Erythroblast (primary cell): Measurements from ENCODE around the gene TEDC2.
"Not testable (repeated sequence)": the region's sequence is repeated elsewhere in the genome, so short reads cannot be mapped to it uniquely, and the experiment has no call there.

ENCODE experiments used
- DNase-seq, 2 experiments: peaks; one replicate each; lab custom pipeline; 2025; lab: John Stamatoyannopoulos, UW
- GATA1 ChIP-seq: IDR thresholded peaks from 2 replicates; pipeline ENCODE4 v1.6.1; 2011; ENCODE audit warnings: low read depth, mild to moderate bottlenecking, control low read depth, low read length, moderate library complexity
- POLR2A ChIP-seq: IDR thresholded peaks from 2 replicates; pipeline ENCODE4 v1.6.1; 2011; ENCODE audit warnings: mild to moderate bottlenecking, low read length

Gene TEDC2

GRCh38 chr16:2429771-2430663 lies 29.9 kb upstream of the TEDC2 start:
- DNase-seq: peak; percentile 52 to 58
- no peak for TF ChIP-seq POLR2A
- TF ChIP-seq GATA1: no peak

GRCh38 chr16:2432286-2432685 lies 27.6 kb upstream of the TEDC2 start:
- no peak for TF ChIP-seq POLR2A
- TF ChIP-seq GATA1: no peak
- DNase-seq: no peak

GRCh38 chr16:2432801-2433505 lies 27.0 kb upstream of the TEDC2 start:
- DNase-seq: no peak
- TF ChIP-seq GATA1 (no peak), POLR2A (no peak)

GRCh38 chr16:2435236-2435635 lies 24.7 kb upstream of the TEDC2 start:
- not testable (repeated sequence) for DNase-seq

GRCh38 chr16:2436110-2436509 lies 23.8 kb upstream of the TEDC2 start:
- DNase-seq: no peak
- TF ChIP-seq POLR2A (no peak), GATA1 (no peak)

- TF ChIP-seq POLR2A (no peak), GATA1 (no peak)
- DNase-seq: no peak
Observed at GRCh38 chr16:2437032-2437790, 22.7 kb upstream of the TEDC2 start.

- no peak for TF ChIP-seq POLR2A
- no peak for TF ChIP-seq GATA1
- no peak for DNase-seq
Observed at GRCh38 chr16:2438121-2438520, 21.8 kb upstream of the TEDC2 start.

GRCh38 chr16:2439598-2439997 lies 20.3 kb upstream of the TEDC2 start:
- no peak for TF ChIP-seq POLR2A
- no peak for DNase-seq

- DNase-seq: not testable (repeated sequence)
Observed at GRCh38 chr16:2441143-2441804, 18.6 kb upstream of the TEDC2 start.

GRCh38 chr16:2443555-2443954 lies 16.4 kb upstream of the TEDC2 start:
- DNase-seq: no peak
- TF ChIP-seq POLR2A (no peak), GATA1 (no peak)

- TF ChIP-seq POLR2A (no peak), GATA1 (no peak)
- no peak for DNase-seq
Observed at GRCh38 chr16:2447920-2448583, 11.9 kb upstream of the TEDC2 start.

- no peak for TF ChIP-seq GATA1
- no peak for TF ChIP-seq POLR2A
- DNase-seq: no peak
Observed at GRCh38 chr16:2449118-2449517, 10.8 kb upstream of the TEDC2 start.

GRCh38 chr16:2450535-2450934 lies 9.4 kb upstream of the TEDC2 start:
- TF ChIP-seq GATA1 (no peak), POLR2A (no peak)
- no peak for DNase-seq
